ENCODE measurements around the gene C11orf71. TPM values are rescaled to one million over a fixed set of nuclear protein-coding genes. Genes with fewer than 3 reads are reported as not detected.
A peak's percentile ranks its signal among the peaks of the same experiment; 100 is the strongest.

Gene C11orf71
- total and polyA plus RNA-seq, 2 experiments from 2014 or later = 16.7 to 21.7 TPM

GRCh38 chr11:114386545-114386944, 13.8 kb downstream of the C11orf71 start:
- no peaks in the 10 kb centered on the region for H3K27me3 ChIP-seq
- no peak overlapping the region for H3K4me3 ChIP-seq
- TF ChIP-seq CTCF (IDR thresholded peaks at IDR 0.05; ENCODE audit: low read depth, low read length) = no peak
- no peaks in the 10 kb centered on the region for H3K4me1 ChIP-seq (ENCODE audit: low read depth)
- H3K36me3 ChIP-seq = no peaks in the 10 kb centered on the region
- DNase-seq (ENCODE audit: low read depth in 1 of 2, low spot score in 1 of 2) = peak in 1 of 2 donors; percentile 43
- no peak overlapping the region for H3K27ac ChIP-seq
- no peaks in the 10 kb centered on the region for H3K9me3 ChIP-seq (ENCODE audit: low read depth)

GRCh38 chr11:114386131-114386530, 14.2 kb downstream of the C11orf71 start:
- H3K4me3 ChIP-seq = no peak overlapping the region
- no peaks in the 10 kb centered on the region for H3K4me1 ChIP-seq (ENCODE audit: low read depth)
- H3K36me3 ChIP-seq = no peaks in the 10 kb centered on the region
- no peaks in the 10 kb centered on the region for H3K9me3 ChIP-seq (ENCODE audit: low read depth)
- H3K27me3 ChIP-seq = no peaks in the 10 kb centered on the region
- no peak for TF ChIP-seq CTCF (IDR thresholded peaks at IDR 0.05; ENCODE audit: low read depth, low read length)
- no peak for DNase-seq (ENCODE audit: low read depth in 1 of 2, low spot score in 1 of 2)
- H3K27ac ChIP-seq = no peak overlapping the region

GRCh38 chr11:114384487-114384886, 15.8 kb downstream of the C11orf71 start:
- no peak overlapping the region for H3K4me3 ChIP-seq
- H3K27ac ChIP-seq = no peak overlapping the region
- no peaks in the 10 kb centered on the region for H3K9me3 ChIP-seq (ENCODE audit: low read depth)
- no peak for DNase-seq (ENCODE audit: low read depth in 1 of 2, low spot score in 1 of 2)
- H3K4me1 ChIP-seq (ENCODE audit: low read depth) = no peaks in the 10 kb centered on the region
- TF ChIP-seq CTCF (IDR thresholded peaks at IDR 0.05; ENCODE audit: low read depth, low read length) = no peak
- no peaks in the 10 kb centered on the region for H3K36me3 ChIP-seq
- no peaks in the 10 kb centered on the region for H3K27me3 ChIP-seq

- no peaks in the 10 kb centered on the region for H3K27me3 ChIP-seq
- no peaks in the 10 kb centered on the region for H3K9me3 ChIP-seq (ENCODE audit: low read depth)
- H3K4me3 ChIP-seq = no peak overlapping the region
- no peak overlapping the region for H3K27ac ChIP-seq
- H3K4me1 ChIP-seq (ENCODE audit: low read depth) = no peaks in the 10 kb centered on the region
- no peaks in the 10 kb centered on the region for H3K36me3 ChIP-seq
- no peak for DNase-seq (ENCODE audit: low read depth in 1 of 2, low spot score in 1 of 2)
- TF ChIP-seq CTCF (IDR thresholded peaks at IDR 0.05; ENCODE audit: low read depth, low read length) = no peak
Observed at GRCh38 chr11:114382509-114382908, 17.8 kb downstream of the C11orf71 start.

- Histone ChIP-seq H3K27ac (no peak overlapping the region), H3K36me3 (no peaks in the 10 kb centered on the region), H3K4me1 (ENCODE audit: low read depth) (no peaks in the 10 kb centered on the region), H3K9me3 (ENCODE audit: low read depth) (no peaks in the 10 kb centered on the region), H3K4me3 (no peak overlapping the region), H3K27me3 (no peaks in the 10 kb centered on the region)
- no peak for TF ChIP-seq CTCF (IDR thresholded peaks at IDR 0.05; ENCODE audit: low read depth, low read length)
- no peak for DNase-seq (ENCODE audit: low read depth in 1 of 2, low spot score in 1 of 2)
Observed at GRCh38 chr11:114379394-114380069, 20.8 kb downstream of the C11orf71 start.
